Activated CD4-positive, alpha-beta memory T cell treated with anti-CD3 and anti-CD28 coated beads for 36 hours (primary cell): ENCODE results near the gene TMEM120B. TPM values are rescaled to one million over a fixed set of nuclear protein-coding genes. Genes with fewer than 3 reads are reported as not detected.
A peak's percentile ranks its signal among the peaks of the same experiment; 100 is the strongest.

Experiments
- CTCF ChIA-PET: fragments of 350-600 bp; sonication (Branson Sonifier 250); formaldehyde crosslinking; loops from one replicate; lab custom pipeline; 2021; ENCODE audit warnings: antibody characterized with exemption, inconsistent platforms; lab: Charles Lee
- POLR2A ChIA-PET: fragments of 350-600 bp; sonication (Branson Sonifier 250); formaldehyde crosslinking; loops from one replicate; lab custom pipeline; 2021; ENCODE audit warnings: antibody characterized with exemption; lab: Charles Lee
- DNase-seq: peaks from one replicate; pipeline ENCODE4 v3.0.0-alpha.2; 2020
- H3K27ac Mint-ChIP-seq: one replicate; pipeline ENCODE4 v1.8.0; 2021; ENCODE audit warnings: mixed read lengths
- H3K27me3 Mint-ChIP-seq: one replicate; pipeline ENCODE4 v1.8.0; 2021; ENCODE audit warnings: mixed read lengths
- H3K36me3 Mint-ChIP-seq: one replicate; pipeline ENCODE4 v1.8.0; 2021; ENCODE audit warnings: mixed read lengths
- H3K4me1 Mint-ChIP-seq: one replicate; pipeline ENCODE4 v1.8.0; 2021; ENCODE audit warnings: low read depth, mixed read lengths
- H3K4me3 Mint-ChIP-seq: one replicate; pipeline ENCODE4 v1.8.0; 2021; ENCODE audit warnings: mild to moderate bottlenecking, mixed read lengths
- H3K9me3 Mint-ChIP-seq: one replicate; pipeline ENCODE4 v1.8.0; 2021; ENCODE audit warnings: mixed read lengths
- intact Hi-C: fragments of 100-400 bp; cut with micrococcal nuclease; formaldehyde crosslinking; loops from one replicate; pipeline ENCODE4 v1.15.1; 2023
- total RNA-seq, 2 experiments: library from RNA; stranded (reverse); gene quantifications; one replicate each; pipeline ENCODE4 v1.2.3, GENCODE V29; 2021

The TMEM120B gene
- total RNA-seq, 2 experiments from 2014 or later: 8.8 to 9.5 TPM

DNA sequence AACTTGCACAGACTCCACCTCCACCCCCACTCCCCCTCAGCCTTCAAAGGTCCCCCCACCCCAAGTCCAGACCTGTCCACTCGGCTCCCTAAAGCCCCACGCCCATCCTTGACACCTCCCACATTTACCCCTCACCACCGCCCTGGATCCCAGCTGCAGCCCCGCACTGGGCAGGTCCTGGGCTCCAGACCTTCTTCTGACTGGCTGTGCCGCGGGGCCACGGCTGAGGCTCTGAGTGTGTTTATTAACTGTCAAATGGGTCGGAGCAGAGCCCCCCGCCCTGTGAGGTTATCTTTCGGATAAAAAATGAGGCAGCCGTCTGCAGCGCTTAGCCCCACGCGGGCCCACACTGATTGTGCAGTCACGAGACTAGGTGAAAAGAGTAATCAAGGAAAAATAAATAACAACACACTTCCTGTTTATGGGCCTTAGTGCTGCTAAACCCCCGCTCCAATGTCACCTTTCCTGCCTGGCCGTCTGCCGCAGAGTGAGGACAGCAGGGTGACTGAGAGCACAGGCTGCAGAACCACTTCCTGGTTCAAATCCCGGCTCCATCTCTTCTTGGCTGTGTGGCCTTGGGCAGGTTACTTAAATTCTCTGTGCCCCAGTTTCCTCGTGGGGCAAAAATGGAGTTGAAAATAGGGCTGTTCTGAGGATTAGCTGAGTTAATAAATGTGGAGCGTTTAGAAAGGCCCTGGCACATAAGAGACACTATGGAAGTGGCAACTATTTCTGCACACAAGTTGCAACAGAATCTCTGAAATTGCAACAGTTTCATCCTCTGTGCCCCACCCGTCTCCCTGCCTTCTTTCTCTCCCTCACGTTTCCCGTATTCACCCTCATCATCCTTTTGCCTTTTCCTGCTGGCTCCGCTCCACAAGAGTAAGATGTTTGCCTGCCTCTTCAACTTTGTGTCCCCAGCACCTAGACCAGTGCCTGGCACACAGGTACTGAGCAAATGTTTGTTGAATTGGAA is 100.7 kb downstream of the TMEM120B start:
- no peaks in the 10 kb centered on the region for H3K27me3 Mint-ChIP-seq
- POLR2A ChIA-PET: interaction anchor here (0.6 to 3.5 kb wide), 2 partner anchors 16 to 26 kb away, joined by 3 to 86 read pairs; partner anchors contain the start of gene RHOF
- H3K36me3 Mint-ChIP-seq: peaks cover 44% of the 10 kb centered on the region
- intact Hi-C loops: loop anchor here (1.0 to 5.0 kb wide), 3 partner anchors 18 to 76 kb away; partner anchors contain the start of gene PSMD9
- DNase-seq: no peak
- peaks cover 37% of the 10 kb centered on the region for H3K4me1 Mint-ChIP-seq
- no peaks in the 10 kb centered on the region for H3K9me3 Mint-ChIP-seq
- H3K4me3 Mint-ChIP-seq: peak overlapping the region; percentile 79
- peak overlapping the region; percentile 49 for H3K27ac Mint-ChIP-seq
- CTCF ChIA-PET: interaction anchor here (0.8 to 17.6 kb wide), 7 partner anchors 15 to 75 kb away, joined by 3 to 856 read pairs (median 14); partner anchors contain the start of genes PSMD9, RHOF and SETD1B

DNA sequence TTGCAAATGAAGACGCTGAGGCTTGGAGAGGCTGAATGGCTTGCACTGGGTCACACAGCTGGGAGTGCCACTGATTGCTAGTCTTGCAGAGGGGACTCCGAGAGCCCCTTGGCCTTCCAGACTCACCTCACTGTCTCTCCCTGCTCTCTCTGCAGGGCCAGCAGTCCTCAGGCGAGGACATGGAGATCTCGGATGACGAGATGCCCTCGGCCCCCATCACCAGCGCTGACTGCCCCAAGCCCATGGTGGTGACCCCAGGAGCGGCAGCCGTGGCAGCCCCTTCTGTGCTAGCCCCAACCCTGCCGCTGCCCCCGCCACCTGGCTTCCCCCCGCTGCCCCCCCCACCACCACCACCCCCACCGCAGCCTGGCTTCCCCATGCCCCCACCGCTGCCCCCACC is 101.4 kb downstream of the TMEM120B start:
- H3K9me3 Mint-ChIP-seq: no peaks in the 10 kb centered on the region
- intact Hi-C loops: loop anchor here (2.0 to 5.0 kb wide), 2 partner anchors 37 to 75 kb away; partner anchors contain the start of gene PSMD9
- H3K4me3 Mint-ChIP-seq: no peak overlapping the region

DNA sequence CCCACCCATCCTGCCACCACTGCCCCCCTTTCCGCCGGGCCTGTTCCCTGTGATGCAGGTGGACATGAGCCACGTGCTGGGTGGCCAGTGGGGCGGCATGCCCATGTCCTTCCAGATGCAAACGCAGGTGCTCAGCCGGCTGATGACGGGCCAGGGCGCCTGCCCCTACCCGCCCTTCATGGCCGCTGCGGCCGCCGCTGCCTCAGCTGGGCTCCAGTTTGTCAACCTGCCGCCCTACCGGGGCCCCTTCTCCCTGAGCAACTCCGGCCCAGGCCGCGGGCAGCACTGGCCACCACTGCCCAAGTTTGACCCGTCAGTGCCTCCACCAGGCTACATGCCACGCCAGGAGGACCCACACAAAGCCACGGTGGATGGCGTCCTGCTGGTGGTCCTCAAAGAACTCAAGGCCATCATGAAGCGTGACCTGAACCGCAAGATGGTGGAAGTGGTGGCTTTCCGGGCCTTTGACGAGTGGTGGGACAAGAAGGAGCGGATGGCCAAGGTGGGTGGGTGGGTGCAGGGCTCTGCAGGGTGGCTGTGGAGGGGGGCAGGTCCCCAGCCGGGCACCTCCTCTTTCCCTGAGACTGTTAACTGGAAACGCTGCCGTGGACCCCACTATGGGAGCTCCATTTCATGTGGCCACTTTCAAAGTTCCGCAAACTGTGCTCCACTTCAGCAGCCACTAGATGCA is 102.0 kb downstream of the TMEM120B start:
- ChIA-PET CTCF (interaction anchor here (17.6 kb wide), 1 partner anchor 20 kb away, joined by 856 read pairs; the partner anchor contains the start of genes RHOF and SETD1B), POLR2A (no interaction called here)
- H3K9me3 Mint-ChIP-seq: no peaks in the 10 kb centered on the region
- no peak overlapping the region for H3K4me3 Mint-ChIP-seq
- peaks cover 34% of the 10 kb centered on the region for H3K4me1 Mint-ChIP-seq
- no peak overlapping the region for H3K27ac Mint-ChIP-seq
- peaks cover 39% of the 10 kb centered on the region for H3K36me3 Mint-ChIP-seq
- H3K27me3 Mint-ChIP-seq: no peaks in the 10 kb centered on the region
- intact Hi-C loops: loop anchor here (5.0 kb wide), 1 partner anchor 37 kb away; no protein-coding TSS in a partner anchor
- DNase-seq: no peak

More for the DNA sequence above, 101.4 kb downstream of the TMEM120B start:
- Mint-ChIP-seq H3K27me3 (no peaks in the 10 kb centered on the region), H3K27ac (no peak overlapping the region), H3K4me1 (peaks cover 37% of the 10 kb centered on the region), H3K36me3 (peaks cover 40% of the 10 kb centered on the region)
- CTCF ChIA-PET: interaction anchor here (17.6 kb wide), 1 partner anchor 19 kb away, joined by 856 read pairs; the partner anchor contains the start of genes RHOF and SETD1B
- POLR2A ChIA-PET: no interaction called here
- DNase-seq: no peak

DNA sequence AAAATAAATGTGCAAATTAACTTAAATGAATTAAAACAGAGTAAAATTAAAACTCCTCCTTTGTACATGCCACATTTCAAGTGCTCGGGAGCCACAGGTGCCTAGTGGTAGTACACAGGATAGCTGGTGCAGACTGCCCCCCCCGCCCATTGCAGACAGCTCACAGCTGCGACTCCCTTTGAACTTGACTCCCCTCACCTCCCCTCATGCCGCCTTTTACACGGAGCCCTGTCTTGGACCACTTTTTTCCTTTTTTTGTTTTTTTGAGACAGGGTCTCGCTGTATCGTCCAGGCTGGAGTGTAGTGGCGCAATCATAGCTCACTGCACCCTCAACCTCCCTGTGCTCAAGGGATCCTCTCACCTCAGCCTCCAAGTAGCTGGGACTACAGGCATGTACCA is 102.7 kb downstream of the TMEM120B start:
- Mint-ChIP-seq H3K36me3 (peaks cover 40% of the 10 kb centered on the region), H3K4me3 (no peak overlapping the region), H3K27ac (no peak overlapping the region), H3K9me3 (no peaks in the 10 kb centered on the region), H3K4me1 (peaks cover 30% of the 10 kb centered on the region), H3K27me3 (no peaks in the 10 kb centered on the region)
- intact Hi-C loops: no loop called here
- ChIA-PET CTCF (interaction anchor here (0.7 to 17.6 kb wide), 3 partner anchors 13 to 283 kb away, joined by 3 to 856 read pairs (median 4); partner anchors contain the start of genes RHOF and SETD1B), POLR2A (no interaction called here)
- DNase-seq: no peak

DNA sequence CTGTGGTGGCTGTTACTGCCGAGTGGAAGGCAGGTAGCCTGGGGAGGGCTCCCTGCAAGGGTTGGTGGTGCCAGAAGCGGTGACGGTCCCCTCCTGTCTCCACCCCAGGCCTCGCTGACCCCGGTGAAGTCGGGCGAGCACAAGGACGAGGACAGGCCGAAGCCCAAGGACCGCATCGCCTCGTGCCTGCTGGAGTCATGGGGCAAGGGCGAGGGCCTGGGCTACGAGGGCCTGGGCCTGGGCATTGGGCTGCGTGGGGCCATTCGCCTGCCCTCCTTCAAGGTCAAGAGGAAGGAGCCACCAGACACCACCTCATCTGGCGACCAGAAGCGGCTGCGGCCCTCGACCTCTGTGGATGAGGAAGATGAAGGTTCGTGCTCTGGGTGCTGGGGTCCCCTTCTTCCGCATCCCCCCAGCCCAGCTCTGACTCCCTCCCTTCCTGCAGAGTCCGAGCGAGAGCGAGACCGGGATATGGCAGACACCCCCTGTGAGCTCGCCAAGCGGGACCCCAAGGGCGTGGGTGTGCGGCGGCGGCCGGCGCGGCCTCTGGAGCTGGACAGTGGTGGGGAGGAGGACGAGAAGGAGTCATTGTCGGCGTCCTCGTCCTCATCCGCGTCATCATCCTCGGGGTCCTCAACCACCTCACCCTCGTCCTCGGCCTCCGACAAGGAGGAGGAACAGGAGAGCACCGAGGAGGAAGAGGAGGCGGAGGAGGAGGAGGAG is 104.5 kb downstream of the TMEM120B start:
- intact Hi-C loops: no loop called here
- Mint-ChIP-seq H3K27ac (no peak overlapping the region), H3K4me1 (peaks cover 22% of the 10 kb centered on the region)

DNA sequence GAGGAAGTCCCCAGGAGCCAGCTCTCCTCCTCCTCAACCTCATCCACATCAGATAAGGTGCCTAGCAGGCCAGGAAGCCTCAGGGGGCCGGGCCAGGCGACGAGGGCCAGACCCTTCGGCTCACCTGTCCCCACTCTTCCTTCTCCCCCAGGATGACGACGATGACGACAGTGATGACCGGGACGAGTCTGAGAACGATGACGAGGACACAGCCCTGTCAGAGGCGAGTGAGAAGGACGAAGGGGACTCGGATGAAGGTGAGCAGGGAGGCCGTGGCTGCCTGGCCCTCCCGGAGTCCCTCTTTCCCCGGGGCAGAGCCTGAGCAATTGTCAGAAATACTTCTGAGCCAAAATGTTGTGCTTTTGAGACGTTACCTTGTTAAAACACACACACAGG is 105.1 kb downstream of the TMEM120B start:
- intact Hi-C loops: no loop called here
- ChIA-PET CTCF (interaction anchor here (17.6 kb wide), 1 partner anchor 23 kb away, joined by 856 read pairs; the partner anchor contains the start of genes RHOF and SETD1B), POLR2A (no interaction called here)
- H3K4me3 Mint-ChIP-seq: no peak overlapping the region
- DNase-seq: no peak
- no peak overlapping the region for H3K27ac Mint-ChIP-seq
- peaks cover 36% of the 10 kb centered on the region for H3K36me3 Mint-ChIP-seq
- no peaks in the 10 kb centered on the region for H3K9me3 Mint-ChIP-seq
- no peaks in the 10 kb centered on the region for H3K27me3 Mint-ChIP-seq
- peaks cover 18% of the 10 kb centered on the region for H3K4me1 Mint-ChIP-seq

More for the DNA sequence above, 104.5 kb downstream of the TMEM120B start:
- DNase-seq: no peak
- Mint-ChIP-seq H3K36me3 (peaks cover 35% of the 10 kb centered on the region), H3K4me3 (no peak overlapping the region), H3K9me3 (no peaks in the 10 kb centered on the region), H3K27me3 (no peaks in the 10 kb centered on the region)
- CTCF ChIA-PET: interaction anchor here (0.9 to 17.6 kb wide), 2 partner anchors 23 to 71 kb away, joined by 3 to 856 read pairs; partner anchors contain the start of genes RHOF and SETD1B
- POLR2A ChIA-PET: no interaction called here

DNA sequence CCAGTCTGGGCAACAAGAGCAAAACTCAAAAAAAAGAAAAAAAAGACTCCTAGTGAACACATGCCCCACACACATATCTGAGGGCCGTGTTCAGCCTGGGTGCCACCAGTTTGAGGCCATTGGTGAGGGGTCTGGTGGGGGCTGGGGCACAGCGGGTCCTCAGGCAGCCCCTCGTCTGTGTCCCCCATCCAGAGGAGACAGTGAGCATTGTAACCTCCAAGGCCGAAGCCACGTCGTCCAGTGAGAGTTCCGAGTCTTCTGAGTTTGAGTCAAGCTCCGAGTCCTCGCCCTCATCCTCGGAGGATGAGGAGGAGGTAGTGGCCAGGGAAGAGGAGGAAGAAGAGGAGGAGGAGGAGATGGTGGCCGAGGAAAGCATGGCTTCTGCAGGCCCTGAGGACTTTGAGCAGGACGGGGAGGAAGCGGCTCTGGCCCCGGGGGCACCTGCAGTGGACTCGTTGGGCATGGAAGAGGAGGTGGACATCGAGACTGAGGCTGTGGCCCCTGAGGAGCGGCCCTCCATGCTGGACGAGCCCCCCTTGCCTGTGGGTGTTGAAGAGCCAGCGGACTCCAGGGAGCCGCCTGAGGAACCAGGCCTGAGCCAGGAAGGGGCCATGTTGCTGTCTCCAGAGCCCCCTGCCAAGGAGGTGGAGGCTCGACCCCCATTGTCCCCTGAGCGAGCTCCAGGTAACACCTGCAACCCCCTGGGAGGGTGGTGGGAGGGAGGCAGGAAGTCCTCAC is 106.8 kb downstream of the TMEM120B start:
- no peak overlapping the region for H3K27ac Mint-ChIP-seq
- peaks cover 6% of the 10 kb centered on the region for H3K4me1 Mint-ChIP-seq
- intact Hi-C loops: no loop called here
- H3K36me3 Mint-ChIP-seq: peaks cover 40% of the 10 kb centered on the region
- no peak overlapping the region for H3K4me3 Mint-ChIP-seq
- ChIA-PET CTCF (no interaction called here), POLR2A (no interaction called here)
- DNase-seq: no peak
- no peaks in the 10 kb centered on the region for H3K9me3 Mint-ChIP-seq
- H3K27me3 Mint-ChIP-seq: no peaks in the 10 kb centered on the region

DNA sequence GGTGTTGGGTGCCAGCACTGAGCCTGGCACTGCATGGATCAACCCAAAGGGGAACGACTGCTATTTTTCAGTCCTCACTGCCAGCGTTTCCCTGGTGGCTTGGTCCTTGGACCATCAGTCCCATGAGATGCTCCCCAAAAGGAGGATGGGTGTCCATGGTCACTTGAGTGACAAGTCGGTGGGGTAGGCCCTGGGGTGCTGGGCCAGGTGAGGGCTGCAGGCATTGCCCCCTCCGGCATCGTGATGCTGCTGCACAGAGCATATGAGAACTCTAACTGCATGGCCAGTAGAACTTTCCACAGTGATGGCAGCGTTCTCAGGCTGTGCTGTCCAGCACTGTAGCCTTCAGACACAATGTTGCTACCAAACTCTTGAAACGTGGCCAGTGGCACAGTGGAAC is 107.5 kb downstream of the TMEM120B start:
- Mint-ChIP-seq H3K36me3 (peaks cover 38% of the 10 kb centered on the region), H3K4me1 (peaks cover 2% of the 10 kb centered on the region)
- POLR2A ChIA-PET: no interaction called here

DNA sequence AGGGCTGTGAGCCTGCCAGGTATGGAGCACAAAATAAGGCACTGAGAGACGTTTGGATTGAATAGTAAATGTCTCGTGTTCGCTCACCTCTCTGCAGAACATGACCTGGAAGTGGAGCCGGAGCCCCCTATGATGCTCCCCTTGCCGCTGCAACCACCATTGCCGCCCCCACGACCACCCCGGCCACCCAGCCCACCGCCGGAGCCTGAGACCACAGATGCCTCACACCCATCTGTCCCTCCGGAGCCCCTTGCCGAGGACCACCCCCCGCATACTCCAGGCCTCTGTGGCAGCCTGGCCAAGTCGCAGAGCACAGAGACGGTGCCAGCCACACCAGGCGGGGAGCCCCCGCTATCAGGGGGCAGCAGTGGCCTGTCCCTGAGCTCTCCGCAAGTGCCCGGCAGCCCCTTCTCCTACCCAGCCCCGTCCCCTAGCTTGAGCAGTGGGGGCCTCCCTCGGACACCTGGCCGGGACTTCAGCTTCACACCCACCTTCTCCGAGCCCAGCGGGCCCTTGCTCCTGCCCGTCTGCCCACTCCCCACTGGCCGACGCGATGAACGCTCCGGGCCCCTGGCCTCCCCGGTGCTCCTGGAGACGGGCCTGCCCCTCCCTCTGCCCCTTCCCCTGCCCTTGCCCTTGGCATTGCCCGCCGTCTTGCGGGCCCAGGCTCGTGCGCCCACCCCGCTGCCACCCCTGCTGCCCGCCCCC is 110.0 kb downstream of the TMEM120B start:
- POLR2A ChIA-PET: no interaction called here
- intact Hi-C loops: no loop called here
- Mint-ChIP-seq H3K4me3 (no peak overlapping the region), H3K9me3 (no peaks in the 10 kb centered on the region), H3K27ac (no peak overlapping the region), H3K36me3 (peaks cover 41% of the 10 kb centered on the region), H3K4me1 (no peaks in the 10 kb centered on the region), H3K27me3 (no peaks in the 10 kb centered on the region)
- no peak for DNase-seq
- CTCF ChIA-PET: no interaction called here

More for the DNA sequence above, 107.5 kb downstream of the TMEM120B start:
- Mint-ChIP-seq H3K9me3 (no peaks in the 10 kb centered on the region), H3K27ac (no peak overlapping the region), H3K4me3 (no peak overlapping the region), H3K27me3 (no peaks in the 10 kb centered on the region)
- no peak for DNase-seq
- intact Hi-C loops: no loop called here
- CTCF ChIA-PET: interaction anchor here (1.8 kb wide), 1 partner anchor 8 kb away, joined by 13 read pairs; no protein-coding TSS in a partner anchor

DNA sequence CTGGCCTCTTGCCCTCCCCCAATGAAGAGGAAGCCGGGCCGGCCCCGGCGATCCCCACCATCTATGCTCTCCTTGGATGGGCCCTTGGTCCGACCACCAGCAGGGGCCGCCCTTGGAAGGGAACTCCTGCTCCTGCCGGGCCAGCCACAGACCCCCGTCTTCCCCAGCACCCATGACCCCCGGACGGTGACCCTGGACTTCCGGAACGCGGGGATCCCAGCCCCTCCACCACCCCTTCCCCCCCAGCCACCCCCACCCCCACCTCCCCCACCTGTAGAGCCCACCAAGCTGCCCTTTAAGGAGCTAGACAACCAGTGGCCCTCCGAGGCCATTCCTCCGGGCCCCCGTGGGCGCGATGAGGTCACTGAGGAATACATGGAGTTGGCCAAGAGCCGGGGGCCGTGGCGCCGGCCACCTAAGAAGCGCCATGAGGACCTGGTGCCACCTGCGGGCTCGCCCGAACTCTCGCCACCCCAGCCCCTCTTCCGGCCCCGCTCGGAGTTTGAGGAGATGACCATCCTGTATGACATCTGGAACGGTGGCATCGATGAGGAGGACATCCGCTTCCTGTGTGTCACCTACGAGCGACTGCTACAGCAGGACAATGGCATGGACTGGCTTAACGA is 110.7 kb downstream of the TMEM120B start:
- ChIA-PET POLR2A (no interaction called here), CTCF (interaction anchor here (0.8 kb wide), 1 partner anchor 27 kb away, joined by 3 read pairs; no protein-coding TSS in a partner anchor)
- H3K36me3 Mint-ChIP-seq: peaks cover 36% of the 10 kb centered on the region
- H3K9me3 Mint-ChIP-seq: no peaks in the 10 kb centered on the region
- no peak overlapping the region for H3K27ac Mint-ChIP-seq
- H3K4me1 Mint-ChIP-seq: no peaks in the 10 kb centered on the region
- H3K27me3 Mint-ChIP-seq: no peaks in the 10 kb centered on the region
- intact Hi-C loops: no loop called here
- no peak for DNase-seq
- H3K4me3 Mint-ChIP-seq: no peak overlapping the region
